SK-N-SH (cell line): Measurements from ENCODE around the gene COQ3. TPM values are rescaled to one million over a fixed set of nuclear protein-coding genes. Genes with fewer than 3 reads are reported as not detected.

Experiments used
- CTCF ChIA-PET: fragments of 300-600, 350-600 bp; formaldehyde crosslinking; extraction: SDS; loops from one replicate; lab custom pipeline; 2021; lab: Yijun Ruan, JAX
- POLR2A ChIA-PET: fragments of 350-600 bp; sonication (Branson Sonifier 250); formaldehyde crosslinking; extraction: SDS; loops from one replicate; lab custom pipeline; 2020; ENCODE audit warnings: antibody characterized with exemption, inconsistent platforms; lab: Yijun Ruan, JAX
- DNase-seq: peaks from one replicate; pipeline ENCODE4 v3.0.0; 2012
- H2AFZ ChIP-seq: fragments of 200-600 bp; sonication (generic); 2 replicates; pipeline ENCODE4 v1.8.1; 2016; ENCODE audit warnings: antibody characterized with exemption, mild to moderate bottlenecking, low read depth
- H3F3A ChIP-seq: fragments of 200-600 bp; sonication (generic); replicated peaks from 2 replicates; pipeline ENCODE3; 2016; ENCODE audit warnings: antibody characterized with exemption, mild to moderate bottlenecking; ENCODE audit not compliant: insufficient read depth
- H3K27ac ChIP-seq, 2 experiments: fragments of 200-500 bp in 1 of 2; fragments of 200-600 bp in 1 of 2; sonication (Bioruptor generic) in 1 of 2; sonication (generic), shearing (Covaris generic) in 1 of 2; 2 replicates each; pipeline versions ENCODE4 v1.5.1 to v1.6.1; 2014 to 2016; ENCODE audit warnings: low read depth in 2 of 2, inconsistent platforms in 1 of 2, low read length in 1 of 2, mild to moderate bottlenecking in 1 of 2, mixed read lengths in 1 of 2
- H3K27me3 ChIP-seq: fragments of 200-600 bp; sonication (generic), shearing (Covaris generic); 2 replicates; pipeline ENCODE4 v1.6.1; 2016; ENCODE audit warnings: mixed run types; ENCODE audit not compliant: insufficient read depth
- H3K36me3 ChIP-seq, 2 experiments: fragments of 200-500 bp in 1 of 2; fragments of 200-600 bp in 1 of 2; sonication (Bioruptor generic) in 1 of 2; sonication (generic) in 1 of 2; replicated peaks in 1 of 2; 2 replicates each; pipeline versions ENCODE3 to v1.5.1; 2014 to 2016; ENCODE audit warnings: low read length in 1 of 2, mild to moderate bottlenecking in 1 of 2; ENCODE audit not compliant: insufficient read depth in 2 of 2, control insufficient read depth in 1 of 2
- H3K4me1 ChIP-seq, 2 experiments: fragments of 200-500 bp in 1 of 2; fragments of 200-600 bp in 1 of 2; sonication (Bioruptor generic) in 1 of 2; sonication (generic), shearing (Covaris generic) in 1 of 2; 2 replicates each; pipeline versions ENCODE4 v1.5.1 to v1.6.1; 2014 to 2016; ENCODE audit warnings: low read depth in 1 of 2, low read length in 1 of 2, mixed run types in 1 of 2; ENCODE audit not compliant: insufficient read depth in 2 of 2, control insufficient read depth in 1 of 2
- H3K4me2 ChIP-seq: fragments of 200-600 bp; sonication (generic), shearing (Covaris generic); 2 replicates; pipeline ENCODE4 v1.6.1; 2017; ENCODE audit warnings: mixed run types
- H3K4me3 ChIP-seq, 2 experiments: fragments of 200-500 bp in 1 of 2; fragments of 200-600 bp in 1 of 2; sonication (Bioruptor generic) in 1 of 2; sonication (generic), shearing (Covaris generic) in 1 of 2; 2 replicates each; pipeline versions ENCODE4 v1.5.1 to v1.8.1; 2014 to 2016; ENCODE audit warnings: low read depth in 2 of 2, inconsistent platforms in 1 of 2, low read length in 1 of 2, mild to moderate bottlenecking in 1 of 2, mixed read lengths in 1 of 2, moderate library complexity in 1 of 2
- H3K79me2 ChIP-seq: fragments of 200-600 bp; sonication (generic); 2 replicates; pipeline ENCODE4 v1.8.1; 2017; ENCODE audit warnings: mild to moderate bottlenecking; ENCODE audit not compliant: insufficient read depth
- H3K9ac ChIP-seq: fragments of 200-600 bp; sonication (generic); 2 replicates; pipeline ENCODE4 v1.6.1; 2017; ENCODE audit warnings: mixed run types
- H3K9me2 ChIP-seq: fragments of 200-600 bp; sonication (generic); 2 replicates; pipeline ENCODE4 v1.6.1; 2017; ENCODE audit warnings: mixed run types
- H3K9me3 ChIP-seq: fragments of 200-600 bp; sonication (generic); 2 replicates; pipeline ENCODE4 v1.6.1; 2017; ENCODE audit warnings: mixed run types, mild to moderate bottlenecking, moderate library complexity
- H4K20me1 ChIP-seq: fragments of 200-600 bp; sonication (generic); 2 replicates; pipeline ENCODE4 v1.6.1; 2017; ENCODE audit warnings: mild to moderate bottlenecking, mixed run types; ENCODE audit not compliant: insufficient read depth
- CHD2 ChIP-seq: fragments of 150-350 bp; IDR thresholded peaks from 2 replicates; pipeline ENCODE4 v1.6.1; 2018; ENCODE audit warnings: low read length; ENCODE audit not compliant: partially characterized antibody
- ELF1 ChIP-seq: IDR thresholded peaks from 2 replicates; pipeline ENCODE4 v1.4.0; 2012
- EZH2phosphoT487 ChIP-seq: fragments of 200-600 bp; sonication (generic); IDR thresholded peaks from 2 replicates; pipeline ENCODE4 v1.6.1; 2017; ENCODE audit warnings: low read depth, mixed run types, mild to moderate bottlenecking, antibody characterized with exemption, moderate library complexity, borderline replicate concordance
- FOXJ3 ChIP-seq: sonication (generic); formaldehyde crosslinking; IDR thresholded peaks from 2 replicates; pipeline ENCODE4 v1.5.1; 2020; ENCODE audit warnings: mild to moderate bottlenecking, missing genetic modification reagents
- FOXM1 ChIP-seq: IDR thresholded peaks from 2 replicates; pipeline ENCODE4 v1.4.0; 2012; ENCODE audit warnings: low read depth, mild to moderate bottlenecking
- GABPA ChIP-seq: IDR thresholded peaks from 2 replicates; pipeline ENCODE4 v1.4.0; 2012; ENCODE audit warnings: low read depth, mild to moderate bottlenecking
- IRF3 ChIP-seq: fragments of 150-350 bp; IDR thresholded peaks from 2 replicates; pipeline ENCODE4 v1.6.1; 2016; ENCODE audit warnings: mild to moderate bottlenecking, low read depth, low read length
- JUND ChIP-seq: IDR thresholded peaks from 2 replicates; pipeline ENCODE4 v1.4.0; 2012
- MAX ChIP-seq: IDR thresholded peaks from 2 replicates; pipeline ENCODE4 v1.4.0; 2012; ENCODE audit warnings: low read depth
- MEF2A ChIP-seq: IDR thresholded peaks from 2 replicates; pipeline ENCODE4 v1.4.0; 2012; ENCODE audit warnings: low read depth, borderline replicate concordance
- NFIC ChIP-seq: IDR thresholded peaks from 2 replicates; pipeline ENCODE4 v1.4.0; 2012; ENCODE audit warnings: borderline replicate concordance
- NRF1 ChIP-seq: IDR thresholded peaks from 2 replicates; pipeline ENCODE4 v1.6.1; 2012; ENCODE audit warnings: low read depth, mild to moderate bottlenecking, low read length
- POLR2AphosphoS5 ChIP-seq: IDR thresholded peaks from 2 replicates; pipeline ENCODE4 v1.6.1; 2012; ENCODE audit warnings: low read depth, low read length
- TAF1 ChIP-seq: IDR thresholded peaks from 2 replicates; pipeline ENCODE4 v1.6.1; 2012; ENCODE audit warnings: low read depth, mild to moderate bottlenecking, low read length, moderate library complexity, borderline replicate concordance
- TEAD4 ChIP-seq: IDR thresholded peaks from 2 replicates; pipeline ENCODE4 v1.4.0; 2012; ENCODE audit warnings: mild to moderate bottlenecking, borderline replicate concordance; ENCODE audit not compliant: insufficient read depth
- YY1 ChIP-seq: IDR thresholded peaks from 2 replicates; pipeline ENCODE4 v1.4.0; 2012; ENCODE audit warnings: low read depth, mild to moderate bottlenecking
- WGBS: methylation state at CpG from one replicate; pipeline ENCODE4 v1.1.6; 2017; ENCODE audit warnings: low lambda C conversion rate; 5-methylcytosine and 5-hydroxymethylcytosine counted together
- polyA plus RNA-seq, 3 experiments: library from polyadenylated mRNA; depleted of rRNA; stranded (reverse); fragments of >200 nt; gene quantifications; 2 replicates each; pipeline ENCODE4 v1.2.3, GENCODE V29; 2012
- TF ChIP-seq, protein P1 (sequence below): IDR thresholded peaks from 2 replicates; pipeline ENCODE4 v1.6.1; 2012; ENCODE audit warnings: mild to moderate bottlenecking, low read depth, low read length, moderate library complexity
- TF ChIP-seq, protein P2 (sequence below): fragments of 150-350 bp; IDR thresholded peaks from 2 replicates; pipeline ENCODE4 v1.6.1; 2017; ENCODE audit warnings: antibody characterized with exemption, low read length, low read depth, borderline replicate concordance

The COQ3 gene
- polyA plus RNA-seq, 1 of the 3 experiments (the other 2 are of a cell fraction), result 6.4 TPM

DNA sequence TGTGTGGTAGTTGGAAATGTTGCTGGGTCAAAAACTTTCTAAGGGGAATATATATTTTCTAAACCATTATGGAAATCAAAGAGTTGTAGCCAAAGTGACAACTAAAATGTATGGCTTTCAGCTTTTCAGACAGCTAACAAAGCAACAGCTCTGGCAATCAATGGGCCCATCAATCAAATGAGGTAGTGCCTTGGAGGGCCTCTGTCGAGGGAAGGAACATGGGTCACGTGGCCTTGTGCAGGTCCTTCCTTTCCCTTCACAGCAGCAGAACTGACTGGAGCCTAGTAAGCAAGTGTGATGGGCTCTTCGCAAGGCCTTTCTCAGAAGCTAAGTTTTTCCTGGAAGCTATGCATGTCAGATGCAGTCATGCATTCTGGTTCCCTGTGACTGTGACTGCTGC lies 62.5 kb downstream of the COQ3 start:
- no peak overlapping the region for H3K9ac ChIP-seq
- H3K79me2 ChIP-seq, result no peaks in the 10 kb centered on the region; the same call in 1 of the 2 replicates
- TF ChIP-seq, protein P1, sequence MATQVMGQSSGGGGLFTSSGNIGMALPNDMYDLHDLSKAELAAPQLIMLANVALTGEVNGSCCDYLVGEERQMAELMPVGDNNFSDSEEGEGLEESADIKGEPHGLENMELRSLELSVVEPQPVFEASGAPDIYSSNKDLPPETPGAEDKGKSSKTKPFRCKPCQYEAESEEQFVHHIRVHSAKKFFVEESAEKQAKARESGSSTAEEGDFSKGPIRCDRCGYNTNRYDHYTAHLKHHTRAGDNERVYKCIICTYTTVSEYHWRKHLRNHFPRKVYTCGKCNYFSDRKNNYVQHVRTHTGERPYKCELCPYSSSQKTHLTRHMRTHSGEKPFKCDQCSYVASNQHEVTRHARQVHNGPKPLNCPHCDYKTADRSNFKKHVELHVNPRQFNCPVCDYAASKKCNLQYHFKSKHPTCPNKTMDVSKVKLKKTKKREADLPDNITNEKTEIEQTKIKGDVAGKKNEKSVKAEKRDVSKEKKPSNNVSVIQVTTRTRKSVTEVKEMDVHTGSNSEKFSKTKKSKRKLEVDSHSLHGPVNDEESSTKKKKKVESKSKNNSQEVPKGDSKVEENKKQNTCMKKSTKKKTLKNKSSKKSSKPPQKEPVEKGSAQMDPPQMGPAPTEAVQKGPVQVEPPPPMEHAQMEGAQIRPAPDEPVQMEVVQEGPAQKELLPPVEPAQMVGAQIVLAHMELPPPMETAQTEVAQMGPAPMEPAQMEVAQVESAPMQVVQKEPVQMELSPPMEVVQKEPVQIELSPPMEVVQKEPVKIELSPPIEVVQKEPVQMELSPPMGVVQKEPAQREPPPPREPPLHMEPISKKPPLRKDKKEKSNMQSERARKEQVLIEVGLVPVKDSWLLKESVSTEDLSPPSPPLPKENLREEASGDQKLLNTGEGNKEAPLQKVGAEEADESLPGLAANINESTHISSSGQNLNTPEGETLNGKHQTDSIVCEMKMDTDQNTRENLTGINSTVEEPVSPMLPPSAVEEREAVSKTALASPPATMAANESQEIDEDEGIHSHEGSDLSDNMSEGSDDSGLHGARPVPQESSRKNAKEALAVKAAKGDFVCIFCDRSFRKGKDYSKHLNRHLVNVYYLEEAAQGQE, result no peak
- no peak for TF ChIP-seq MAX
- TF ChIP-seq CHD2, result no peak
- TF ChIP-seq ELF1, result no peak
- TF ChIP-seq, protein P2, sequence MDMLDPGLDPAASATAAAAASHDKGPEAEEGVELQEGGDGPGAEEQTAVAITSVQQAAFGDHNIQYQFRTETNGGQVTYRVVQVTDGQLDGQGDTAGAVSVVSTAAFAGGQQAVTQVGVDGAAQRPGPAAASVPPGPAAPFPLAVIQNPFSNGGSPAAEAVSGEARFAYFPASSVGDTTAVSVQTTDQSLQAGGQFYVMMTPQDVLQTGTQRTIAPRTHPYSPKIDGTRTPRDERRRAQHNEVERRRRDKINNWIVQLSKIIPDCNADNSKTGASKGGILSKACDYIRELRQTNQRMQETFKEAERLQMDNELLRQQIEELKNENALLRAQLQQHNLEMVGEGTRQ, result no peak
- TF ChIP-seq TAF1, result no peak
- no peak for TF ChIP-seq GABPA
- no peak for TF ChIP-seq YY1
- no peak for TF ChIP-seq EZH2phosphoT487
- TF ChIP-seq POLR2AphosphoS5, result no peak
- no peak for TF ChIP-seq NRF1
- TF ChIP-seq TEAD4, result no peak
- no peak for TF ChIP-seq NFIC
- no peak for TF ChIP-seq MEF2A
- no peak for TF ChIP-seq FOXJ3 (CRISPR knock-in tag)
- TF ChIP-seq JUND, result no peak
- TF ChIP-seq FOXM1, result no peak
- no peak for TF ChIP-seq IRF3
- no peak overlapping the region for H3K4me3 ChIP-seq
- DNase-seq, result no peak
- no peaks in the 10 kb centered on the region for H4K20me1 ChIP-seq
- WGBS, result 90% methylated on average over 3 of the region's 3 CpGs
- no peaks in the 10 kb centered on the region for H3K9me3 ChIP-seq
- H2AFZ ChIP-seq, result no peak overlapping the region
- peaks cover 0 to 3% of the 10 kb centered on the region in 2 experiments; a peak in 2 of 4 replicates for H3K4me1 ChIP-seq
- H3K9me2 ChIP-seq, result no peaks in the 10 kb centered on the region
- H3K27me3 ChIP-seq, result no peaks in the 10 kb centered on the region
- no peak overlapping the region for H3K4me2 ChIP-seq
- H3K27ac ChIP-seq, result no peak overlapping the region
- ChIA-PET POLR2A (interaction anchor here (1.6 to 2.5 kb wide), 2 partner anchors 18 to 64 kb away, joined by 5 to 9 read pairs; partner anchors contain the start of gene FAXC), CTCF (interaction anchor here (0.8 to 3.0 kb wide), 10 partner anchors 11 to 414 kb away, joined by 3 to 28 read pairs (median 13); partner anchors contain the start of genes COQ3, FAXC and PNISR)
- peaks cover 0 to 24% of the 10 kb centered on the region in 2 experiments for H3K36me3 ChIP-seq
- no peaks in the 10 kb centered on the region for H3F3A ChIP-seq
